DND-41 (cell line): ENCODE data around the gene ADCY2.

Experiments used
- EZH2 ChIP-seq: IDR thresholded peaks from 3 replicates; pipeline ENCODE4 v1.6.1; 2012; ENCODE audit warnings: borderline replicate concordance, low read depth, mild to moderate bottlenecking, moderate library complexity, low read length, inconsistent platforms; ENCODE audit not compliant: severe bottlenecking
- TF ChIP-seq, protein P1 (sequence below): IDR thresholded peaks from 2 replicates; pipeline ENCODE4 v1.5.1; 2012; ENCODE audit warnings: borderline replicate concordance, low read length, moderate library complexity, mild to moderate bottlenecking; ENCODE audit not compliant: poor library complexity, severe bottlenecking; ENCODE audit errors: extremely low read depth

GRCh38 chr5:7405277-7405676 lies 9.3 kb downstream of the ADCY2 start:
- TF ChIP-seq, protein P1, sequence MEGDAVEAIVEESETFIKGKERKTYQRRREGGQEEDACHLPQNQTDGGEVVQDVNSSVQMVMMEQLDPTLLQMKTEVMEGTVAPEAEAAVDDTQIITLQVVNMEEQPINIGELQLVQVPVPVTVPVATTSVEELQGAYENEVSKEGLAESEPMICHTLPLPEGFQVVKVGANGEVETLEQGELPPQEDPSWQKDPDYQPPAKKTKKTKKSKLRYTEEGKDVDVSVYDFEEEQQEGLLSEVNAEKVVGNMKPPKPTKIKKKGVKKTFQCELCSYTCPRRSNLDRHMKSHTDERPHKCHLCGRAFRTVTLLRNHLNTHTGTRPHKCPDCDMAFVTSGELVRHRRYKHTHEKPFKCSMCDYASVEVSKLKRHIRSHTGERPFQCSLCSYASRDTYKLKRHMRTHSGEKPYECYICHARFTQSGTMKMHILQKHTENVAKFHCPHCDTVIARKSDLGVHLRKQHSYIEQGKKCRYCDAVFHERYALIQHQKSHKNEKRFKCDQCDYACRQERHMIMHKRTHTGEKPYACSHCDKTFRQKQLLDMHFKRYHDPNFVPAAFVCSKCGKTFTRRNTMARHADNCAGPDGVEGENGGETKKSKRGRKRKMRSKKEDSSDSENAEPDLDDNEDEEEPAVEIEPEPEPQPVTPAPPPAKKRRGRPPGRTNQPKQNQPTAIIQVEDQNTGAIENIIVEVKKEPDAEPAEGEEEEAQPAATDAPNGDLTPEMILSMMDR, result no peak
- TF ChIP-seq EZH2, result no peak
